HepG2 (cell line): Measurements from ENCODE around the gene KCTD18. TPM values are rescaled to one million over a fixed set of nuclear protein-coding genes. Genes with fewer than 3 reads are reported as not detected.

Experiments used
- BCL6 ChIP-seq: IDR thresholded peaks from 2 replicates; pipeline ENCODE4 v1.6.1; 2016; ENCODE audit warnings: missing genetic modification reagents, missing compliant biosample characterization
- GATAD2A ChIP-seq: IDR thresholded peaks from 2 replicates; pipeline ENCODE4 v1.6.1; 2016
- MIER3 ChIP-seq: IDR thresholded peaks from 2 replicates; pipeline ENCODE4 v1.6.1; 2016; ENCODE audit warnings: missing compliant biosample characterization, borderline replicate concordance
- NCOR1 ChIP-seq: fragments of 200-600 bp; sonication (generic); IDR thresholded peaks from 2 replicates; pipeline ENCODE4 v1.7.0; 2017; ENCODE audit warnings: antibody characterized with exemption, low read length, borderline replicate concordance
- ONECUT2 ChIP-seq: sonication (generic); formaldehyde crosslinking; IDR thresholded peaks from 2 replicates; pipeline ENCODE4 v1.4.0; 2020; ENCODE audit warnings: missing genetic modification reagents
- SCMH1 ChIP-seq: sonication (generic); formaldehyde crosslinking; IDR thresholded peaks from 2 replicates; pipeline ENCODE4 v1.9.0; 2021; ENCODE audit warnings: missing genetic modification reagents, mild to moderate bottlenecking, borderline replicate concordance
- SMC3 ChIP-seq: IDR thresholded peaks from 2 replicates; pipeline ENCODE4 v1.6.1; 2011; ENCODE audit warnings: low read length, improper control_type of control experiment
- SP1 ChIP-seq, 2 experiments: fragments of 450-650 bp in 1 of 2; sonication (generic) in 1 of 2; formaldehyde crosslinking in 1 of 2; IDR thresholded peaks; 2 replicates each; pipeline versions ENCODE4 v1.4.0 to v1.6.1; 2016 to 2020; ENCODE audit warnings: missing genetic modification reagents in 1 of 2
- SP5 ChIP-seq: IDR thresholded peaks from 2 replicates; pipeline ENCODE4 v1.6.1; 2016; ENCODE audit warnings: low read depth, borderline replicate concordance
- ZMYM4 ChIP-seq: sonication (generic); formaldehyde crosslinking; IDR thresholded peaks from 2 replicates; pipeline ENCODE4 v1.8.1; 2023; ENCODE audit warnings: mild to moderate bottlenecking, missing genetic modification reagents
- ZNF556 ChIP-seq: sonication (generic); formaldehyde crosslinking; IDR thresholded peaks from 2 replicates; pipeline ENCODE4 v1.4.0; 2020; ENCODE audit warnings: mild to moderate bottlenecking, missing genetic modification reagents, borderline replicate concordance
- ZNF766 ChIP-seq: sonication (generic); formaldehyde crosslinking; IDR thresholded peaks from 2 replicates; pipeline ENCODE4 v1.5.0; 2020; ENCODE audit warnings: missing genetic modification reagents, borderline replicate concordance
- ZNF816 ChIP-seq: sonication (generic); formaldehyde crosslinking; IDR thresholded peaks from 2 replicates; pipeline ENCODE4 v1.8.0; 2022; ENCODE audit warnings: missing genetic modification reagents, mild to moderate bottlenecking, borderline replicate concordance
- polyA plus RNA-seq, 8 experiments: library from polyadenylated mRNA; depleted of rRNA in 3 of 8; stranded (reverse) in 7 of 8; unstranded in 1 of 8; fragments of >200 nt; fragmentation: Illumina TruSeq in 4 of 8; extraction: Trizol in 4 of 8; gene quantifications; 2 replicates each; pipeline versions ENCODE4 v1.2.1 to v1.2.3, GENCODE V29; 2011 to 2016; ENCODE audit warnings: low read depth in 4 of 8, missing spikeins in 1 of 8, mixed read lengths in 1 of 8; ENCODE audit not compliant: insufficient read depth in 1 of 8
- total RNA-seq, 5 experiments: library from RNA; depleted of rRNA; stranded (reverse); fragments of >200 nt; fragmentation: Illumina TruSeq; extraction: Trizol; gene quantifications; 2 replicates each; pipeline ENCODE4 v1.2.3, GENCODE V29; 2016; ENCODE audit warnings: low read depth in 1 of 5
- TF ChIP-seq, protein P1 (sequence below): sonication (generic); formaldehyde crosslinking; IDR thresholded peaks from 2 replicates; pipeline ENCODE4 v1.4.0; 2020; ENCODE audit warnings: missing genetic modification reagents, borderline replicate concordance
- TF ChIP-seq, protein P2 (sequence below): sonication (generic); formaldehyde crosslinking; IDR thresholded peaks from 2 replicates; pipeline ENCODE4 v1.8.1; 2023; ENCODE audit warnings: missing genetic modification reagents, inconsistent platforms, borderline replicate concordance
- TF ChIP-seq, protein P3 (sequence below): sonication (generic); formaldehyde crosslinking; IDR thresholded peaks from 2 replicates; pipeline ENCODE4 v1.5.1; 2020; ENCODE audit warnings: mild to moderate bottlenecking, missing genetic modification reagents, moderate library complexity
- TF ChIP-seq, protein P4 (sequence below): sonication (generic); formaldehyde crosslinking; IDR thresholded peaks from 2 replicates; pipeline ENCODE4 v1.5.0; 2020; ENCODE audit warnings: mild to moderate bottlenecking, missing genetic modification reagents
- TF ChIP-seq, protein P5 (sequence below): sonication (generic); formaldehyde crosslinking; IDR thresholded peaks from 2 replicates; pipeline ENCODE4 v1.8.0; 2022; ENCODE audit warnings: missing genetic modification reagents, low read depth, mild to moderate bottlenecking, borderline replicate concordance

Gene KCTD18
- total and polyA plus RNA-seq, 2 of the 13 experiments (the other 11 are each of a cell fraction or from before 2014, with no cell fraction given) = 2.2 to 7.1 TPM

DNA sequence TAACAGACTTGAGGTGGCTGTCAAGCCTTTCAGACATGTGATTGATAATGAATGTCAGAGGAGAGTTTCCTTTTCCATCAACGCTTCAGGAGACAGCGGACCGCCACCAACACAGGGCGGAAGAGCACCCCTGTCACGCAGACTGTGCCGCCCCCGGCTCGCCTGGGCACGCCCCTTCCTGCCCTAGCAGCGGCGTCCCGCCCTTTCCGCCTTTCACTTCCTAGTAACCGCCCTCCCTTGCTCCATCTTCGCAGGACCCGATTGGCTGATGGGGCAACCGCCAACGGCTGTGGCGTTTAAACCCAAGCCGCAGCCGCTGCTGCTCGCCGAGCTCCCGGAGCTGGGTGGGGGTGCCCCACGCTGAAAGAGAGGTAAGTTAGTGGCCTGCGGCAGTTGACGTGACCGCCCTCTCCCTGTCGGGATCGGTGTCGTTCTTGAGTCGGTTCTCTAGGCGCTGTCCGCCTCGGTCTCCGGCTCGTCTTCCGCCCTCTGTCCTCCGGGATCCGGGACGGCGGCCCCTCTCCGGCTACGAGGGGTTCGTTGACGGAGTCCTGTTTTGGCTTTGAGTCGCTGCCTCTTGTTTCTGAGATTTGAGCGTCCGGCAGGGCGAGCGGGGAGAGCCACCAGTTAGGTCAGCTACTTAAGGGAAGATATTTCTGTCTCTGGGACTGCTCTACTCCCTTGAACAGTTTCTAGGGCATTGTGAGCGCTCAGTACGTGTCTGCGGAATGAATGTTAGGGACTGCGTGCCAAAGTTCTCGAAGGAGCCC, 16.2 kb upstream of the KCTD18 start, which contains the start of gene SGO2 (continued):
- TF ChIP-seq, protein P1, sequence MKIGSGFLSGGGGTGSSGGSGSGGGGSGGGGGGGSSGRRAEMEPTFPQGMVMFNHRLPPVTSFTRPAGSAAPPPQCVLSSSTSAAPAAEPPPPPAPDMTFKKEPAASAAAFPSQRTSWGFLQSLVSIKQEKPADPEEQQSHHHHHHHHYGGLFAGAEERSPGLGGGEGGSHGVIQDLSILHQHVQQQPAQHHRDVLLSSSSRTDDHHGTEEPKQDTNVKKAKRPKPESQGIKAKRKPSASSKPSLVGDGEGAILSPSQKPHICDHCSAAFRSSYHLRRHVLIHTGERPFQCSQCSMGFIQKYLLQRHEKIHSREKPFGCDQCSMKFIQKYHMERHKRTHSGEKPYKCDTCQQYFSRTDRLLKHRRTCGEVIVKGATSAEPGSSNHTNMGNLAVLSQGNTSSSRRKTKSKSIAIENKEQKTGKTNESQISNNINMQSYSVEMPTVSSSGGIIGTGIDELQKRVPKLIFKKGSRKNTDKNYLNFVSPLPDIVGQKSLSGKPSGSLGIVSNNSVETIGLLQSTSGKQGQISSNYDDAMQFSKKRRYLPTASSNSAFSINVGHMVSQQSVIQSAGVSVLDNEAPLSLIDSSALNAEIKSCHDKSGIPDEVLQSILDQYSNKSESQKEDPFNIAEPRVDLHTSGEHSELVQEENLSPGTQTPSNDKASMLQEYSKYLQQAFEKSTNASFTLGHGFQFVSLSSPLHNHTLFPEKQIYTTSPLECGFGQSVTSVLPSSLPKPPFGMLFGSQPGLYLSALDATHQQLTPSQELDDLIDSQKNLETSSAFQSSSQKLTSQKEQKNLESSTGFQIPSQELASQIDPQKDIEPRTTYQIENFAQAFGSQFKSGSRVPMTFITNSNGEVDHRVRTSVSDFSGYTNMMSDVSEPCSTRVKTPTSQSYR (CRISPR knock-in tag) = 0 out of 2 replicates have a peak, but pooled peaks have one; percentile 29
- TF ChIP-seq ZNF766 (CRISPR knock-in tag) (peak; percentile 87; the same call in 1 of the 2 replicates), SMC3 (no peak), SP1 (IDR thresholded peaks at IDR 0.05) (no peak), SP1 (CRISPR knock-in tag; IDR thresholded peaks at IDR 0.05) (peak; percentile 99), BCL6 (CRISPR knock-in tag) (no peak), SP5 (peak; percentile 94), ONECUT2 (CRISPR knock-in tag) (no peak), GATAD2A (CRISPR knock-in tag) (peak; percentile 65), ZMYM4 (CRISPR knock-in tag) (peak; percentile 100), NCOR1 (no peak; the same call in 1 of the 2 replicates), ZNF556 (CRISPR knock-in tag) (peak; percentile 92; the same call in 1 of the 2 replicates), MIER3 (CRISPR knock-in tag) (0 out of 2 replicates have a peak, but pooled peaks have one; percentile 64), ZNF816 (peak; percentile 93; the same call in 1 of the 2 replicates), SCMH1 (no peak)
- TF ChIP-seq, protein P2, sequence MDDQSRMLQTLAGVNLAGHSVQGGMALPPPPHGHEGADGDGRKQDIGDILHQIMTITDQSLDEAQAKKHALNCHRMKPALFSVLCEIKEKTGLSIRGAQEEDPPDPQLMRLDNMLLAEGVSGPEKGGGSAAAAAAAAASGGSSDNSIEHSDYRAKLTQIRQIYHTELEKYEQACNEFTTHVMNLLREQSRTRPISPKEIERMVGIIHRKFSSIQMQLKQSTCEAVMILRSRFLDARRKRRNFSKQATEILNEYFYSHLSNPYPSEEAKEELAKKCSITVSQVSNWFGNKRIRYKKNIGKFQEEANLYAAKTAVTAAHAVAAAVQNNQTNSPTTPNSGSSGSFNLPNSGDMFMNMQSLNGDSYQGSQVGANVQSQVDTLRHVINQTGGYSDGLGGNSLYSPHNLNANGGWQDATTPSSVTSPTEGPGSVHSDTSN (CRISPR knock-in tag) = no peak
- TF ChIP-seq, protein P3, sequence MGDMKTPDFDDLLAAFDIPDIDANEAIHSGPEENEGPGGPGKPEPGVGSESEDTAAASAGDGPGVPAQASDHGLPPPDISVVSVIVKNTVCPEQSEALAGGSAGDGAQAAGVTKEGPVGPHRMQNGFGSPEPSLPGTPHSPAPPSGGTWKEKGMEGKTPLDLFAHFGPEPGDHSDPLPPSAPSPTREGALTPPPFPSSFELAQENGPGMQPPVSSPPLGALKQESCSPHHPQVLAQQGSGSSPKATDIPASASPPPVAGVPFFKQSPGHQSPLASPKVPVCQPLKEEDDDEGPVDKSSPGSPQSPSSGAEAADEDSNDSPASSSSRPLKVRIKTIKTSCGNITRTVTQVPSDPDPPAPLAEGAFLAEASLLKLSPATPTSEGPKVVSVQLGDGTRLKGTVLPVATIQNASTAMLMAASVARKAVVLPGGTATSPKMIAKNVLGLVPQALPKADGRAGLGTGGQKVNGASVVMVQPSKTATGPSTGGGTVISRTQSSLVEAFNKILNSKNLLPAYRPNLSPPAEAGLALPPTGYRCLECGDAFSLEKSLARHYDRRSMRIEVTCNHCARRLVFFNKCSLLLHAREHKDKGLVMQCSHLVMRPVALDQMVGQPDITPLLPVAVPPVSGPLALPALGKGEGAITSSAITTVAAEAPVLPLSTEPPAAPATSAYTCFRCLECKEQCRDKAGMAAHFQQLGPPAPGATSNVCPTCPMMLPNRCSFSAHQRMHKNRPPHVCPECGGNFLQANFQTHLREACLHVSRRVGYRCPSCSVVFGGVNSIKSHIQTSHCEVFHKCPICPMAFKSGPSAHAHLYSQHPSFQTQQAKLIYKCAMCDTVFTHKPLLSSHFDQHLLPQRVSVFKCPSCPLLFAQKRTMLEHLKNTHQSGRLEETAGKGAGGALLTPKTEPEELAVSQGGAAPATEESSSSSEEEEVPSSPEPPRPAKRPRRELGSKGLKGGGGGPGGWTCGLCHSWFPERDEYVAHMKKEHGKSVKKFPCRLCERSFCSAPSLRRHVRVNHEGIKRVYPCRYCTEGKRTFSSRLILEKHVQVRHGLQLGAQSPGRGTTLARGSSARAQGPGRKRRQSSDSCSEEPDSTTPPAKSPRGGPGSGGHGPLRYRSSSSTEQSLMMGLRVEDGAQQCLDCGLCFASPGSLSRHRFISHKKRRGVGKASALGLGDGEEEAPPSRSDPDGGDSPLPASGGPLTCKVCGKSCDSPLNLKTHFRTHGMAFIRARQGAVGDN (CRISPR knock-in tag) = peak; percentile 93
- TF ChIP-seq, protein P4, sequence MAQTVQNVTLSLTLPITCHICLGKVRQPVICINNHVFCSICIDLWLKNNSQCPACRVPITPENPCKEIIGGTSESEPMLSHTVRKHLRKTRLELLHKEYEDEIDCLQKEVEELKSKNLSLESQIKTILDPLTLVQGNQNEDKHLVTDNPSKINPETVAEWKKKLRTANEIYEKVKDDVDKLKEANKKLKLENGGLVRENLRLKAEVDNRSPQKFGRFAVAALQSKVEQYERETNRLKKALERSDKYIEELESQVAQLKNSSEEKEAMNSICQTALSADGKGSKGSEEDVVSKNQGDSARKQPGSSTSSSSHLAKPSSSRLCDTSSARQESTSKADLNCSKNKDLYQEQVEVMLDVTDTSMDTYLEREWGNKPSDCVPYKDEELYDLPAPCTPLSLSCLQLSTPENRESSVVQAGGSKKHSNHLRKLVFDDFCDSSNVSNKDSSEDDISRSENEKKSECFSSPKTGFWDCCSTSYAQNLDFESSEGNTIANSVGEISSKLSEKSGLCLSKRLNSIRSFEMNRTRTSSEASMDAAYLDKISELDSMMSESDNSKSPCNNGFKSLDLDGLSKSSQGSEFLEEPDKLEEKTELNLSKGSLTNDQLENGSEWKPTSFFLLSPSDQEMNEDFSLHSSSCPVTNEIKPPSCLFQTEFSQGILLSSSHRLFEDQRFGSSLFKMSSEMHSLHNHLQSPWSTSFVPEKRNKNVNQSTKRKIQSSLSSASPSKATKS (CRISPR knock-in tag) = no peak
- TF ChIP-seq, protein P5, sequence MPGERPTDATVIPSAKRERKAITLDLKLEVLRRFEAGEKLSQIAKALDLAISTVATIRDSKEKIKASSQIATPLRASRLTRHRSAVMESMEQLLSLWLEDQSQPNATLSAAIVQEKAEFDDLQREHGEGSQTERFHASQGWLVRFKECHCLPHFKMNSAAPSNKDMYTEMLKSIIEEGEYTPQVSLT (CRISPR knock-in tag) = no peak
